CD14-positive monocyte (primary cell): Measurements from ENCODE around the gene GRK4. TPM values are rescaled to one million over a fixed set of nuclear protein-coding genes. Genes with fewer than 3 reads are reported as not detected.
A peak's percentile ranks its signal among the peaks of the same experiment; 100 is the strongest.

Source experiments
- DNase-seq, 3 donors: peaks; one replicate each; pipeline ENCODE4 v3.0.0-alpha.2; 2011 to 2022
- H2AFZ ChIP-seq: 2 replicates; pipeline ENCODE4 v1.6.0; 2012; ENCODE audit warnings: mild to moderate bottlenecking, low read depth, low read length, inconsistent platforms; ENCODE audit not compliant: insufficient read depth, poor library complexity, severe bottlenecking
- H3K27ac ChIP-seq, 2 donors: 1 replicate in 1 of 2; 2 replicates in 1 of 2; pipeline ENCODE4 v1.5.1; 2012 to 2013; ENCODE audit warnings: low read length in 2 of 2, control low read depth in 1 of 2, inconsistent platforms in 1 of 2, low read depth in 1 of 2, mild to moderate bottlenecking in 1 of 2
- H3K27me3 ChIP-seq, 2 donors: one replicate each; pipeline versions ENCODE4 v1.6.0 to v1.6.1; 2011 to 2013; ENCODE audit warnings: low read length in 2 of 2; ENCODE audit not compliant: control insufficient read depth in 2 of 2, insufficient read depth in 2 of 2
- H3K36me3 ChIP-seq, 2 donors: replicated peaks in 1 of 2; 1 replicate in 1 of 2; 2 replicates in 1 of 2; pipeline versions ENCODE4 v1.5.1 to v1.6.1; 2012 to 2013; ENCODE audit warnings: low read length in 2 of 2, control low read depth in 1 of 2, inconsistent platforms in 1 of 2, mild to moderate bottlenecking in 1 of 2; ENCODE audit not compliant: insufficient read depth in 2 of 2, control insufficient read depth in 1 of 2
- H3K4me1 ChIP-seq, 2 donors: 1 replicate in 1 of 2; 2 replicates in 1 of 2; pipeline versions ENCODE4 v1.5.1 to v1.6.1; 2012 to 2013; ENCODE audit warnings: low read length in 2 of 2, control low read depth in 1 of 2, inconsistent platforms in 1 of 2, mild to moderate bottlenecking in 1 of 2, moderate library complexity in 1 of 2; ENCODE audit not compliant: insufficient read depth in 2 of 2, control insufficient read depth in 1 of 2
- H3K4me2 ChIP-seq: replicated peaks from 2 replicates; pipeline ENCODE3; 2012; ENCODE audit warnings: low read length, moderate library complexity, mild to moderate bottlenecking; ENCODE audit not compliant: poor library complexity, severe bottlenecking; ENCODE audit errors: extremely low read depth
- H3K4me3 ChIP-seq, 3 experiments: fragments of 200-600 bp in 1 of 3; sonication (generic) in 1 of 3; replicated peaks in 1 of 3; 1 replicate in 2 of 3; 2 replicates in 1 of 3; pipeline ENCODE4 v1.5.1; 2011 to 2013; ENCODE audit warnings: low read length in 3 of 3, mild to moderate bottlenecking in 3 of 3, control low read depth in 2 of 3, low read depth in 2 of 3, inconsistent platforms in 1 of 3, moderate library complexity in 1 of 3
- H3K79me2 ChIP-seq: 2 replicates; pipeline ENCODE4 v1.6.0; 2012; ENCODE audit warnings: mild to moderate bottlenecking, control low read depth, inconsistent platforms, low read length, moderate library complexity; ENCODE audit not compliant: insufficient read depth
- H3K9ac ChIP-seq: 2 replicates; pipeline ENCODE4 v1.6.0; 2017; ENCODE audit warnings: low read length, mild to moderate bottlenecking; ENCODE audit not compliant: insufficient read depth, poor library complexity, severe bottlenecking
- H3K9me3 ChIP-seq, 2 donors: replicated peaks in 1 of 2; 1 replicate in 1 of 2; 2 replicates in 1 of 2; pipeline versions ENCODE4 v1.5.1 to v1.6.1; 2012 to 2013; ENCODE audit warnings: low read length in 2 of 2, control low read depth in 1 of 2; ENCODE audit not compliant: control insufficient read depth in 1 of 2, insufficient read depth in 1 of 2
- H4K20me1 ChIP-seq: 2 replicates; pipeline ENCODE4 v1.6.0; 2012; ENCODE audit warnings: mild to moderate bottlenecking, low read length, control low read depth, moderate library complexity; ENCODE audit not compliant: insufficient read depth
- H3K27ac Mint-ChIP-seq, 7 donors: one replicate each; pipeline ENCODE4 v1.8.0; 2020; ENCODE audit warnings: mild to moderate bottlenecking in 7 of 7, mixed read lengths in 7 of 7, moderate library complexity in 6 of 7, inconsistent platforms in 2 of 7
- H3K27me3 Mint-ChIP-seq, 3 donors: one replicate each; pipeline ENCODE4 v1.8.0; 2021 to 2022; ENCODE audit warnings: low read depth in 3 of 3, mild to moderate bottlenecking in 3 of 3, mixed read lengths in 3 of 3, moderate library complexity in 3 of 3, inconsistent platforms in 1 of 3
- H3K36me3 Mint-ChIP-seq, 2 donors: one replicate each; pipeline ENCODE4 v1.8.0; 2020; ENCODE audit warnings: mixed read lengths in 2 of 2, inconsistent platforms in 1 of 2, mild to moderate bottlenecking in 1 of 2
- H3K4me1 Mint-ChIP-seq: one replicate; pipeline ENCODE4 v1.8.0; 2020; ENCODE audit warnings: mild to moderate bottlenecking, mixed read lengths
- H3K4me3 Mint-ChIP-seq, 2 donors: one replicate each; pipeline ENCODE4 v1.8.0; 2020; ENCODE audit warnings: mild to moderate bottlenecking in 2 of 2, mixed read lengths in 2 of 2, moderate library complexity in 1 of 2
- H3K9me3 Mint-ChIP-seq, 7 donors: one replicate each; pipeline ENCODE4 v1.8.0; 2020 to 2022; ENCODE audit warnings: mixed read lengths in 7 of 7, mild to moderate bottlenecking in 6 of 7, moderate library complexity in 6 of 7, inconsistent platforms in 2 of 7
- CTCF ChIP-seq: fragments of 200-600 bp; IDR thresholded peaks from one replicate; pipeline ENCODE4 v1.8.0; 2022; ENCODE audit warnings: antibody characterized with exemption, mild to moderate bottlenecking
- WGBS: methylation state at CpG from one replicate; pipeline ENCODE4 v1.1.5; 2013; ENCODE audit warnings: missing lambda C conversion rate; ENCODE audit not compliant: insufficient coverage; 5-methylcytosine and 5-hydroxymethylcytosine counted together
- intact Hi-C, 2 donors: fragments of 100-400 bp; cut with micrococcal nuclease; formaldehyde crosslinking; loops; one replicate each; pipeline versions ENCODE4 v1.15.0 to v1.15.1; 2023
- polyA plus RNA-seq, 3 donors: library from polyadenylated mRNA; depleted of rRNA in 1 of 3; unstranded in 2 of 3; stranded (reverse) in 1 of 3; fragments of 300-500 nt in 2 of 3; fragments of >200 nt in 1 of 3; fragmentation: Illumina TruSeq in 2 of 3; gene quantifications; 1 replicate in 2 of 3; 2 replicates in 1 of 3; pipeline ENCODE4 v1.2.3, GENCODE V29; 2012 to 2021

GRK4 gene
- polyA plus RNA-seq, 3 donors = 1.1 to 1.2 (median 1.2) TPM

GRCh38 chr4:3073158-3074077, 110.0 kb downstream of the GRK4 start:
- no peaks in the 10 kb centered on the region for H3K9me3 ChIP-seq
- Mint-ChIP-seq H3K27ac (peak overlapping the region in 1 of 7 donors; percentile 20), H3K36me3 (peaks cover 0 to 3% of the 10 kb centered on the region in 2 donors), H3K4me1 (peaks cover 18% of the 10 kb centered on the region), H3K27me3 (peaks cover 0 to 3% (median 0%) of the 10 kb centered on the region in 3 donors), H3K9me3 (no peaks in the 10 kb centered on the region), H3K4me3 (peak overlapping the region; percentile 21 to 50)
- peak overlapping the region; percentile 85 for H2AFZ ChIP-seq
- peaks cover 17 to 29% of the 10 kb centered on the region in 2 donors for H3K4me1 ChIP-seq
- H3K9ac ChIP-seq = peak overlapping the region; percentile 62
- no peaks in the 10 kb centered on the region for H3K27me3 ChIP-seq
- peak overlapping the region; percentile 81 for H3K4me2 ChIP-seq
- no peaks in the 10 kb centered on the region for H3K36me3 ChIP-seq
- peak overlapping the region; percentile 48 to 80 (median 61) for H3K4me3 ChIP-seq
- H3K79me2 ChIP-seq = peaks cover 35% of the 10 kb centered on the region
- intact Hi-C loops = loop anchor here (10.0 kb wide), 2 partner anchors 221 to 1489 kb away; partner anchors contain the start of gene RGS12 (in 1 of the 2)
- DNase-seq = peak in 1 of 3 donors; percentile 13
- peaks cover 26% of the 10 kb centered on the region for H4K20me1 ChIP-seq
- 15% methylated on average over 43 of the region's 54 CpGs for WGBS
- H3K27ac ChIP-seq = peak overlapping the region in 1 of 2 donors; percentile 66
- TF ChIP-seq CTCF = no peak

- Mint-ChIP-seq H3K9me3 (no peaks in the 10 kb centered on the region), H3K4me3 (peak within 1 kb of the TSS; percentile 92)
Measured at GRCh38 chr4:3074078-3074845, 110.9 kb downstream of the GRK4 start, which contains the start of the genes HTT and HTT-AS. TSS of gene HTT (plus strand) at chr4:3074681. CDS start at chr4:3074826, 145 bp downstream. TSS of gene HTT-AS (minus strand) at chr4:3074538.

More at GRCh38 chr4:3074078-3074845, 110.9 kb downstream of the GRK4 start, which contains the start of the genes HTT and HTT-AS:
- Histone ChIP-seq H3K9ac (peak within 1 kb of the TSS; percentile 92), H3K27ac (peak within 1 kb of the TSS; percentile 92), H3K9me3 (no peaks in the 10 kb centered on the region), H4K20me1 (peaks cover 35% of the 10 kb centered on the region), H3K4me3 (peak within 1 kb of the TSS; percentile 73 to 95 (median 89)), H3K27me3 (no peaks in the 10 kb centered on the region), H3K36me3 (no peaks in the 10 kb centered on the region), H2AFZ (peak within 1 kb of the TSS; percentile 89), H3K79me2 (peaks cover 44% of the 10 kb centered on the region), H3K4me1 (peaks cover 19 to 31% of the 10 kb centered on the region in 2 donors), H3K4me2 (peak within 1 kb of the TSS; percentile 87)
- no peak for TF ChIP-seq CTCF
- under 1% methylated on average over 60 of the region's 81 CpGs for WGBS
- Mint-ChIP-seq H3K36me3 (peaks cover 5 to 7% of the 10 kb centered on the region in 2 donors), H3K27ac (peak within 1 kb of the TSS; percentile 89 to 99 (median 96)), H3K27me3 (peaks cover 0 to 3% (median 0%) of the 10 kb centered on the region in 3 donors), H3K4me1 (peaks cover 22% of the 10 kb centered on the region)
- intact Hi-C loops = loop anchor here (10.0 kb wide), 2 partner anchors 221 to 1489 kb away; partner anchors contain the start of gene RGS12 (in 1 of the 2)
- peak; percentile 90 to 94 (median 92) for DNase-seq
